Kidney capillary endothelial cell (primary cell): Measurements from ENCODE around the gene CDH7.

Experiments
- DNase-seq: peaks from one replicate; pipeline ENCODE4 v3.0.0-alpha.2; 2018; ENCODE audit warnings: low spot score

CDH7 gene, protein sequence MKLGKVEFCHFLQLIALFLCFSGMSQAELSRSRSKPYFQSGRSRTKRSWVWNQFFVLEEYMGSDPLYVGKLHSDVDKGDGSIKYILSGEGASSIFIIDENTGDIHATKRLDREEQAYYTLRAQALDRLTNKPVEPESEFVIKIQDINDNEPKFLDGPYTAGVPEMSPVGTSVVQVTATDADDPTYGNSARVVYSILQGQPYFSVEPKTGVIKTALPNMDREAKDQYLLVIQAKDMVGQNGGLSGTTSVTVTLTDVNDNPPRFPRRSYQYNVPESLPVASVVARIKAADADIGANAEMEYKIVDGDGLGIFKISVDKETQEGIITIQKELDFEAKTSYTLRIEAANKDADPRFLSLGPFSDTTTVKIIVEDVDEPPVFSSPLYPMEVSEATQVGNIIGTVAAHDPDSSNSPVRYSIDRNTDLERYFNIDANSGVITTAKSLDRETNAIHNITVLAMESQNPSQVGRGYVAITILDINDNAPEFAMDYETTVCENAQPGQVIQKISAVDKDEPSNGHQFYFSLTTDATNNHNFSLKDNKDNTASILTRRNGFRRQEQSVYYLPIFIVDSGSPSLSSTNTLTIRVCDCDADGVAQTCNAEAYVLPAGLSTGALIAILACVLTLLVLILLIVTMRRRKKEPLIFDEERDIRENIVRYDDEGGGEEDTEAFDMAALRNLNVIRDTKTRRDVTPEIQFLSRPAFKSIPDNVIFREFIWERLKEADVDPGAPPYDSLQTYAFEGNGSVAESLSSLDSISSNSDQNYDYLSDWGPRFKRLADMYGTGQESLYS

DNA sequence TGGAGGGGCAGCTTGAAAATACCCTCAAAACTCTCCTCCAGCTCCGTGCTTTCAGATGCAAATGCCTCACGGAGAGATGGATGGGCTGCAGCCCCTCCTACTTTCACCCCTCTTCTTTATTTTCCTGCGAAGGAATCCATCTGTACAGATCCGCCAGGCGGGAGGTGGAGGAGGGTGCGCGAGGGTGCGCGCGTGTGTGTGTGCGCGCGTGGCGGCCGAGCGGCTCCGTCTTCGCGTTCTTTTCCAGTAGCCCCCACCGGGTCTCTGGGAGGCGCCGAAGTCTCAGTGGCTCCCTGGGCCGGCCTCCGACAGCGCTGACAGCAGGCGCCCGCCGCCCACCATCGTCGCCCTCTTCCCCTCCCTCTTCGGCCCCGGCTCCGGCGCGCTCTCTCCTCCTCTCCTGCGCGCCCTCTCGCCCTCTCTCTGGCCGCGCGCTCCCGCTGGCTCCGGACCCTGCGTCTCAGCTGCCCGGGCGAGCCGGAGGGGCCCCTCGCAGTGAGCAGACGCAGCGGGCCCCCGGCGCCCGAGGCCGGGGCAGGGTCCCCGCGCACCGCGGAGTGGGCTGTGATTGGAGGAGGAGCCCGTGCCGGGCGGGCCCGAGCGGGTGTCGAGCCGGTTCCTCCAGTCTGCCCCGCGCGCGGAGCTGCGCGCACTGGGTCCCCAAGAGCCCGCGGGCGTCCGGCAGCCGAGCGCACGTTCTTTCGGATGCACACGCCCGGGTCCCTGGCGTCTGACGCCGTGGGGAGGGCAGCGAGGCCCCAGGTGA is at the start of gene CDH7:
TSS of gene CDH7 (plus strand) at position 624 of the 766 bp plus-strand sequence. CDS start 11,831 bp downstream, outside the sequence.
- DNase-seq, result peak; percentile 10

DNA sequence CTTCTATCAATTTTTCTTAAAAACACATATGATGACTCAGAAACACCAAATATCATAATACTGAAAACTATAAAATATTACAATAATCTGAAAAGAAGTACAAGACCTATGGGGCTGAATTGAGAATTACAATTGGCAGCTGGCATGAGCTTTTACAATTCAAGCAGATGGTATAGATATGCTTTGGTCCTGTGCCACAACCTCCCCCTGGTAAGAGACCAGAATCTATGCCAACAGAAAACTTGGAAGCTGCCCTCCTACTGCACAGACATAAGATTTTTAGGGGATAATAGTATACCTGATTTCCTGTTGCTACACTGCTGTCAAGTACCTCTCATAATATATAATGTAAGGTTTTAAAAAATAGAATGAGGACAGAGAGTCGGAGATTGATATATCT is 46.8 kb upstream of the CDH7 start:
- no peak for DNase-seq

DNA sequence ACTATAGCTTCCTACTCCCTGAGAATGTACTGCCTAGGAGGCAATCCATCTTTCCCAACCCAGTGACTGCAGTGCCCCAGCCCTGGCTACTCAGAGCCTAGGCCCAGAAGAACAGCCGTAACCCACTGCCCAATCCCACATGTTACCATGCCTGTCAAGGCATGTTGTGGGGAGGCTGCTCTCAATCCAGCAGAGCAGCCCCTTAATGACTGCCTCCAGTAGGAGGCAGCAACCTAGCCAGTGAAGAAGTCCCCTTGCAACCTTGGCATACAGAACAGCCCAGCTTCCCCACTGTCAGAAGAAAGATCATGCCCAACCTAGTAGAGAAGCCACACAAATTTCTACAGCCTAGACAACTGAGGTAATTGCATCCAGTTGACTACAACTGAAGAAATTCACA is 44.2 kb upstream of the CDH7 start:
- DNase-seq, result no peak

DNA sequence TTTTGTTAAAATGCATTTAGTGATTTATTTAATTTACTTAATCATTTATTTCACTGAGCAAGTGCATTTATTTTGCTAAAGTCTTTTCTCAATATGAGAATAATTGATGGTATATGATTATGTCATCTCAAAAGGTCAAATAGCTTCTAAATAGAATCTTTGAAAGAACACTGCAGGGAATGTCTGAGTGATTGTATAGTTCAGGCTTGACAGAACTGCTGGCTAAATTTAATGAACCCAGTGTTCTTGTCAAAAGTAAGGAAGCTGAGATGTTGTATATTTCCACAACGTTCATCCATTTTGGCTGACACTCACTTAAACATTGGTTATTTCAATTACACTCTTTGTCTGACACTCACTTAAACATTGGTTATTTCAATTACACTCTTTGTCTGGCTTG is 39.3 kb upstream of the CDH7 start:
- DNase-seq, result no peak

DNA sequence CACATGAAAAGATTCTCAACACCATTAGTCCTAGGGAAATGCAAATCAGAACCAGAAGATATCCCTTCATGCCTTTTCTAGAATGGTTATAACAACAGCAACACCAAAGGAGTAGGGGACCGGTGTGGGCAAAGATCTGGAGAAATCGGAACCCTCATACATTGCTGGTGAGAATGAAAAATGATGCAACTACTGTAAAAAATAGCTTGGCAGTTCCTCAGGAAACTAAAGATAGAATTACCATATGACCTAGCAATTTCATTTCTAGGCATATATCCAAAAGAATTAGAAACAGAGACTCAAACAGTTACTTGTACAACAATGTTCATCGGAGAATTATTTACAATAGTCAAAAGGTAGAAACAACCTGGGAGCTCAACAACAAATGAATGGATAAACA is 29.2 kb upstream of the CDH7 start:
- DNase-seq, result no peak

DNA sequence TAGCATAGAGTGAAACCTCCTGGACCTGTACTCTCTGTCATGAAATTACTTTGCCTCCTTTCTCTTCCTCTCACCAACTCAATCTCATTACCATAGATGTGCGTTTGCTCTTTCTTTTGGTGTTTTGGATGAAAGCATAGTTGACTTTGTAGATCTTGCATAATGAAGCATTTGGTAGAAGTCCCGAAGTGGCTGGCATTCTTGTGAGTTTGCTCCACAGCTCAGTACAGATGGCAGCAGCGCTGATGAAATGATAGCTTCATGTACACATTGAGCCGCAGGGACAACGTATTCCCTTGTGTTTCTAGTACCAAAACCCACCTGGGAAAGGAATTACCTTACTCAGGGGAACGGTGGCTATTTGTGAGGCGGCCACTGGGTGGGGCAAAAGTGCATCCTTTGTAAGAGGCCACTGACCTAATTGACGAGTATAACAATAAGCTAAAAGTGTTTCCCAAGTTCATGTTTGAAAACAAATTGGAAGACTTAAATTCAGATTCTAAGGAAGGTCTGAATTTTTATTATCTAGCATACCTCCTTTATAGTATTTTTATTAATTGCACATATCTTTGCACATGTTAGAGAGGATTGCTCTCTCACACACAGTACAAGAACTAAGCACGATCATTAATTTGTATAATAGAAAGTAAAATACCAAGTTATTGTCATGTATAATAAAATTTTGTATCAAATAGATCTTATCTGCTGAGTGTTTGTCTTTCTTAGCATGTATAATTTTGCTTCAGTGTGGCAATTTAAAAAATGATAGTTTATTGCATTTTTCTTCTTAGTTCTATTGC is 25.4 kb upstream of the CDH7 start:
- DNase-seq, result no peak

DNA sequence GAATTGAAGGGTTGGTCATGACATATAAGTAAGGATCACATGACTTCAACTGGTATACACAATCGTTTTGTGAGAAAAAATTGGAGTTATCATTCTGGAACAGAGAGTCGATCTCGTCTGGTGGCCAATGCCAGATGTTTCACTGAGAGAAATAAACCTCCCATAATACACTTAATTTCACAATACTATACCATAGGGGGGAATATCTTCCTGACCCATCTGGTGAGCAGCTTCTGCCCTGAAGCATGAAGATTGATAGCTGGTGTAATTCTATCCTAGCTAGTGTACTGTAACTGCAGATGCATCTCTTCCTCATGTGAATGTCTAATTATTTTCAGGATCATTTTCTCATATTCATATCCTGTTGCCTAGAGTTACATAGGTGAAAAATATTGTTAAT is 15.7 kb upstream of the CDH7 start:
- DNase-seq, result no peak

DNA sequence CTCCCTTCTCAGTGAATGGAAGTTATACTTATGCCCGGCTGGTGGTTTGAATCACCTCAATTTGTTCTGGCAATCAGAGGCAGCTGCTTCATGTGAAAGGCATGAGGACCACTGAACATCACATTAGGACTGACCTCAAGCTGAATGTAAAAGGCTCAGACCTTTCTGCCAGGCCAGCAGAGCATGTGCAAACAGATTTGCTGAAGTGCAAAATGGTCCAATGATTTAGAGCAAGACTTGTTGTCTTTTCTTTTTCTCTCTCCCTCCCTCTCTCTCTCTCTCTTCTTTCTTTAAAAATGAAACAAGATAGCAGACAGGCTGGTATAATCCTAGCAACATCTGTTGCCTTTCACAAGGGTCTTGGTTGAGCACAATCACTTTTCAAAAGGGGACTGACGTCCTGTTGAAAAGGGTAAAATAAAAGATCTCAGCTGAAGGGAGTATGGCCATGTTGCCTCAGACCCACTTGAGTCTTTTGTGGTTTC is 13.3 kb upstream of the CDH7 start:
- DNase-seq, result no peak

DNA sequence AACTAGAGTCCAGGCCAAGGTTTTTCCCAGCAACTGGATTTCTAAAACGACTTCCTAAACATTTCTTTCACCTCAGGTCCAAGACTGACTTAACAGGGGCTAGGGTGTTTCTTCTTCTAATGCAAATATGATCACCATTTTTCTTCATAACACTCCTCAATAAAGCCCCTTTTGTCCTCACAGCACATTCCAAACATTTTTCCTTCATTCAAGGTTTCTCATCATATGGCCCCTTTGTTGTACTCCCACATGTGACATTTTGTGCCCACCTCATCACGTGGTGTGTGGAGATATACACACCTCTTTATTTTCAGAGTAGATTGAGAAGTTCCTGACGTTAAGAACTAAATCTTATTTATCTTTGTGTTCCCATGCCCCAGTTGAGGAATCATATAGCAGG is 3.9 kb upstream of the CDH7 start:
- DNase-seq, result no peak

DNA sequence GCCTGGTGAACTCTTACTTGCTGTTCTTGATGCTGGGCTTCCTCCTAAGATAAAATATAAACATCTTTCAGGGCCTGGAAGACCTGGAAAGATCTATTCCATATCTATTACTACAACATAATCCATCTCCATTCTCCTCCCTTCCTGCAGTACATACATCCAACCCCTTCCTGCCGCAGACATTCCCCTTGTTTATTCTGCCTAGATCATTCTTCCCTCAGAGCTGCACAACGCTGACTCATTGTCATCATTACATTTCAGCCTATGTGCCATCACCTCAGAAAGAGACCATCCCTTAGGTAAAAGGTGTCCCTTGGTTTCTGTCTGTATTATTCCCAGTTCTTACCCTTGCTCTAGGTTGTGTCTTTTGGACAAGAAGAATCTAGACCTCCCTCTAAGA is 2.5 kb upstream of the CDH7 start:
- DNase-seq, result no peak

DNA sequence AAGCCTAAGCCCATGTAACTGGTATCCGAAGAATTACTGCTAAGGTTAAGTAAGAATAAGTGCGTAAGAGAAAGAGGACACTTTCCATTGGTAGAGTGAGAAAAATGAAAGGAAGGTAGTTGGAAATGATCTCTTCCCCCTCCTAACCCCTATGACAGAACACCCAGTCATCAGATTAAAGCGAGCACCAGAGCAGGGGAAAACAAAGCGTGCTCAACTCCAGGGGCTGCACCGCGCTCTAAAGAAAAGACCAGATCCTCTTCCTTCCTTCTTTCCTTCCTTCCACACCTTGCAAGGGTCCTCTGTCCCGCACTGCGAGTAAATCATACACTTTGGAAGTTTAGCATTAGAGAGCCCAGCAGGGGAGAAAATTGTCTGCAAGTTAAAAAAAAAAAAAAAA is 971 bp upstream of the CDH7 start:
- no peak for DNase-seq

DNA sequence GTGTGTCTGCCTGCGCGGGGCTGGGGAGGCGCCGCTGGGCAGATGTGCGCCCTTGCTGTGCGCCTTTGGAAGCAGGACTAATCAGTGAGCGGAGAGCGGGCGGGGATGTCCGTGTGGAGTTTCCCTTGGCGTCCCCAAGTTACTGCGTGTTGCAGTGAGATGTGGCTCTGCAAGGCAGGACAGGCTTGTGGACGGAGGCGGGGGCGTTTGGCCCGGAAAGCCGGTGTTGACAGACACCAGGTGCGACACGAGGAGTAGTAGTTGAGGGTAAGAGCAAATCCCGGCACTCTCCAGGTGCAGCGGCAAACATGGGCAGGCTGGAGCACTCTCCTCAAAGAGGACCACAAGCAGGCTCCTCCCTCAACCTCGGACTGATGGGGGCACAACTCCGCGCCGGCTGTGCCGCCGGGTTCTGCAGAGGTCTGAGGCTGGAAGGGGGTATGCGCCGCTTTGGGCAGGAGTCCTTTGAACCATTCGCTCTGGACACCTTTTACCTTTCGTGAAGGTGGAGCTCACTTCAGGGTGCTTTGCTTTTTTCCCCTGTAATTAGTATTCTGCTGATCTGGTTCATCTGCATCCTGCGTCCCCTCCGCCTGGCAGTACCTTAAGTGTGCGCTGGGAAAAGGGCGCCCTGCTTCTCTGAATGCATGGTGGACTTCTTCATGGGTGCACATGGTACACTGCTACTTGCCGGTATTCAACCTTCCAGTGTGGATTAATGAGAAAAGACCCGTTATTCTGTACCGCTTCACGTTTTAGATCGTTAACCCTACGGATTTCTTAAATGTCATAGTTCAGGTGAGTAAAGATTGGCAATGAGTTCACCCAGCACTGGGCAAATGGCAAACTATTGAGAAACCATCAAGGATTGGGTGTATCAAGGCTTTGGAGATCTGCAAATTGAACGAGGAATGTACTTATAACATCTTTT is 608 bp downstream of the CDH7 start:
- peak; percentile 9 for DNase-seq

DNA sequence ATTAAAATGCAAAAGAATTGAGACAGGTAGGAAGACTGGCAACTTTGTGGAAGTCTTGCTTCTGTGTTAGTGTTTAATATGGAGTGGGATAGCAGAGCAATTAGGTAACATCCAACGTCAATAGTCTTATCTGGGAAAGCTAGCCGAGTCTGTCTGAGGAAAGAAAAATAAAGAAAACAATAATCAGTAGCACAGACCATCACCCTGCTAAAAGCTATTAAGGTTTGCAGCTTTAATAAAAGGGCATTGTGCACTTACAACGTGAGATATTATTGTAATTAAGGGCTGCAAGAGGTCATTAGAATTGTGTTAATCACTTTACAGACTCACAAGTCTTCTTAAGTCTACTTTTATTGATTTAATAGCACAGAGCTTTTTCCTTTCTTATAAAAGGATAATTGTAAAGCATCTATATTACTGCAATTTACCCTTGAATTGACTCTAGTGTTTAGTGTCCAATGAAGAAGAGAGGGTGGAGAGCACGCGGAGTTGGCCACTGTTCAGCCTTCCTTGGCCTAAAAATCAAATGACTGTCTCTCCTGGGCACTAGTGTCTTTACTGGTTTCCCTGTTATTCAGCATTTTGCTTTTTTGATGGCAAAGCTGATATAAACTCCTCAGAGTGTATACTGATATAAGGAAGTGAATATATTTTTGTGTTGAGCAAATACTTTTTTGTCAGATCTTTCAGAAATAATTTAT is 2.0 kb downstream of the CDH7 start:
- DNase-seq, result no peak

DNA sequence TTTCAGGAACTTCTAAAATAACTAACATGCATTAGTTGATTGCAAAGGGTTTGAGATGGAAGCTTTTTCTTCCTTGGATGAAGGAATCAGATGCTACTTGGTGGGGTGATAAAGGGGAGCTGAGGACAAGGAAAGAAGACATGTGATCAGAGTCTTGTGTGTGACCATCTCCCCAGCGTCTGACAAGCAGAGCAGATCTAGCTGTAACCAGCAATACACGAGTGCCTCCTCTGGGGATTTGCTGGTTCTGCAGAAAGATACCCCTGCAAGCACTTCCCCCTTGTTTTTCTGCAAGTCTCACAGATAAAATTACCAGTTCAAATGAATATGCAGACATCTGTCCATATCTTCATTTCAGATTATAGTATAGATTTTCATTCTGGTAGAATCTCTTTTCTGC is 2.7 kb downstream of the CDH7 start:
- DNase-seq, result peak; percentile 43

DNA sequence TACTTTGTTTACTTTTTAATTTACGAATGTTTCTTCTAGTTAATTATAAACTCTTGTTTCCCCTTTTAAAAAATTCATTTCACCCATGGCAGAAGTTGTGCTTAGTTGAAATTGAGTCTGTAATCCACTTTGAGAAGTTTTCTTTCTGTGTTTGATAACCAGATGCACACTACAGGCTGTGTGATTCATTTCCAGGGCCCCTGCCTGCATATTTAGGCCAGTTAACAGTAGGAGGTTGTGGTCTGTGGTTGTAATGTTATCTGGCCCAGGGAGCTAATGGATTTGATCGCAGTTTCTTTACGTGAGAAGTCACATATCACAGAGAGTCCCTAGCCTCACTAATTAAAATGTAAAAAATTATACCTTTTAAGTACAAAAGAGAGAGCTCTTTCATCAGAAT is 3.3 kb downstream of the CDH7 start:
- DNase-seq, result no peak

DNA sequence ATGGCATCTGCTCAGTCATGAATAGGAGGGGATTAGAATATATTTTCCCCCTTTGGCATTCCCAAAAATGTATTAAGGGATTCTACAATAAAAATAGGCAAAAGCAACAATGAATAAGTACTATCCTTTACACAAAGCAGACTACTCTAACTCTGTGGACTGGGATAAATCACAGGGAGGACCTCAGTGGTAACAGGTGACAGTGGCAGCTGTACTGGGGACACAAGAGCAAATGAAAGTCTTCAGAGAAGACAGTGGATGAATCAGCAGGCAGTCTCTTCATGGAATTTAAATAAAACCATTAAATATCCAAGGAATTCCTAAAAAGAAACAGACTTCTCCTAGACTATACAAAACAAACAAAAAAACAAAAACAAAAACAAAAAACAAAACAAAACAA is 4.8 kb downstream of the CDH7 start:
- no peak for DNase-seq

DNA sequence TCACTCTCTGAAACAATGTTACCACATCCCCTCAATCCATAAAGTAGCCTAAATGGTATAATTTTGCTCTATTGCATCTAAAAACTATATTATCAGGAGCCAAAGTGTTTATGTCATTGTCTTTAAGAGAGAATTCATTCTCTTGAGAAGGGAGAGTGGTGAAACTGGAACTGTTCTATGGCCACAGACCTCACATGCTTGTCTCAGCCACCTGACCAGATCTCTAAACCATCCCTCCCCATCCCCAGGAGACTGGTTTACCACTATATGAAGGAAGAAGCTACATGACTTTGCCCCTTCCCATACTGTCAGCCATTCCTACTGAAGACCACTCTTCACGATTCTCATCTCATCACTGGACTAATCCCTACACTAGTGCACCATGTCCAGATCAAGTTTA is 9.6 kb downstream of the CDH7 start:
- no peak for DNase-seq

DNA sequence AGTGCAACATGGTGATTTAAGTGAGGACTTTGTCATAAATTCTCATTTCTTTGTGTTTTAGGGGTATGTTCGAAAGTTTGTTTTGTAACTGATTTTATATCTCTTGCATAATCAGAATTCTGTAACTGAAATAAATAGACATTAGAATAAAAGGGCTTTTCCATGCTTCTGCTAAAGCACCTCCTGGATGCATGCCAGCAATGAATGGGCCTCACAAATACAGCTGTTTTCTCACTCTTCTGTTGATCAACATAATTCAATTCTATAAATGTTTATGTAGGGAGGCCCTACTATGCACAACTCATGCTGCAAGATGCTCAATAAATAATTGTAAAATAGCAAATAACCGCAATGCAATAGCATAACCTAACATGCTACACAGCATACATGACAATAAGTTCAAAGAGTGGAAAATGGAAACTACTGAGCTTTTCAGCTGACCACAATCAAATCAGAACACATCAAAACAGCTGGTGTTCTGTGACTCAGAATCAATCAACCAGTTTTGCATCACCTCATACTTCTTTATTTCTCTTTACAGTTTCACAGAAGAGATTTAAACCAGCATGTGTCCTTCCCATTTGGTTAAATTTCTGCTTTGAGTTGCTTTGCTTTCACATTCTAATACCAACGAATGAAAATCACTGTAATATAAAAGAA is 11.0 kb downstream of the CDH7 start:
- no peak for DNase-seq

DNA sequence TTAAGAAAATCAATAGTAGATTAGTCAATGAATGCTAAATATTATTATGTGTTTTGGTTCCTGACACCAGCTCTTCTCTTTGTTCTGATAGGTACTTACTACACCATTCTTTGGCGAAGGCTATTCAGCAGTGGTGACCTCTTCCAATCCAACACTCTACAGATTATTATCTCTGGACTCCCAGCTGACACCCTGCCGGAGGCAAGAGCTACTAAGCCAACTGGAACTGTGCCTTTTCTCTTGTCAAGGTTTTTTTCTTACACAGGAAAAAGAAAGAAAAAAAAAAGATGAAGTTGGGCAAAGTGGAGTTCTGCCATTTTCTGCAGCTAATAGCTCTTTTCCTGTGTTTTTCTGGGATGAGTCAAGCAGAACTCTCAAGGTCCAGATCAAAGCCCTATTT is 11.7 kb downstream of the CDH7 start:
- DNase-seq, result no peak
